Neutrophil (primary cell): ENCODE data around the gene RAD51B.
"Not testable (repeated sequence)": the region's sequence is repeated elsewhere in the genome, so short reads cannot be mapped to it uniquely, and the experiment has no call there.

Source experiments
- H3K27ac ChIP-seq: fragments of 200-600 bp; sonication (generic); 2 replicates; pipeline ENCODE4 v1.5.1; 2016; ENCODE audit warnings: mild to moderate bottlenecking, moderate library complexity
- H3K27me3 ChIP-seq: fragments of 200-600 bp; sonication (generic); 2 replicates; pipeline ENCODE4 v1.6.0; 2016; ENCODE audit warnings: mild to moderate bottlenecking
- H3K36me3 ChIP-seq: fragments of 200-600 bp; sonication (generic); 2 replicates; pipeline ENCODE4 v1.5.1; 2017
- H3K4me1 ChIP-seq, 2 experiments: fragments of 200-600 bp in 1 of 2; sonication (generic) in 1 of 2; 1 replicate in 1 of 2; 2 replicates in 1 of 2; pipeline versions ENCODE4 v1.5.1 to v1.6.1; 2013 to 2016; ENCODE audit warnings: low read depth in 1 of 2, low read length in 1 of 2, mild to moderate bottlenecking in 1 of 2, moderate library complexity in 1 of 2; ENCODE audit not compliant: control insufficient read depth in 1 of 2, insufficient read depth in 1 of 2
- H3K4me3 ChIP-seq, 2 experiments: fragments of 200-600 bp in 1 of 2; sonication (generic) in 1 of 2; 1 replicate in 1 of 2; 2 replicates in 1 of 2; pipeline ENCODE4 v1.5.1; 2013 to 2016; ENCODE audit warnings: low read depth in 1 of 2, low read length in 1 of 2, mild to moderate bottlenecking in 1 of 2, moderate library complexity in 1 of 2
- H3K9me3 ChIP-seq: fragments of 200-600 bp; sonication (generic); 2 replicates; pipeline ENCODE4 v1.5.1; 2016
- CTCF ChIP-seq: fragments of 200-600 bp; sonication (generic); IDR thresholded peaks from 2 replicates; pipeline ENCODE4 v1.5.1; 2016; ENCODE audit warnings: antibody characterized with exemption

Gene RAD51B

GRCh38 chr14:68297039-68297438 is 477.5 kb downstream of the RAD51B start:
- no peaks in the 10 kb centered on the region for H3K36me3 ChIP-seq
- no peaks in the 10 kb centered on the region for H3K4me1 ChIP-seq
- H3K9me3 ChIP-seq = no peaks in the 10 kb centered on the region
- no peak overlapping the region for H3K4me3 ChIP-seq
- TF ChIP-seq CTCF = no peak
- no peaks in the 10 kb centered on the region for H3K27me3 ChIP-seq
- H3K27ac ChIP-seq = no peak overlapping the region

DNA sequence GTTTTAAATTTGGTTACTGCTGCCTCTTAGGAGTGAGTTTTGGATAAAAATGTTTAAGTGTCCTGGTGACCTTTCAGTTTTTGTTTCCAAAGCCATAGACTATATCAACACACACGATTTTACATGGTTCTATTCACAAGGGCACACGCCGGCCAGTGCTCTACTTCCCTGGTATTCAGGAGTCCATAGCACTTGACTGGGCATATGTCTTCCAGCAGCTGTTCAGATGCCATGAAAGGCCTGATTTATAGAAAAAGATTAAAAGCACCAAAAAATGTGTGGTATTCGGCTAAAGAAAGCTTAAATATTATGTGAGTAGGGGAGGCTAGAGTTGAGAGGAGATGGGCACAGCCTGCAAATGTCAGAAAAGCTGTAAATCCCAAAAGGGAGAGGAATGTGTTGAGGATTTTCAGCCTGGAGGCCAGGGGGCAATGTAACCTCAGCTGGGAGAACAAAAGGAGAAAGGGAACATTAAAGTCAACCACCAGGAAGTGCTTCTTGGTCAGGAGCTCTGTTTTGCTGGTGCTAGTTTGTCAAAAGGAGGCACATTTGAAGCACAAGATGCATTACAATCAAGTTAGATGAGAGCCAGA is 478.4 kb downstream of the RAD51B start:
- Histone ChIP-seq H3K4me1 (no peaks in the 10 kb centered on the region), H3K4me3 (no peak overlapping the region), H3K27me3 (no peaks in the 10 kb centered on the region), H3K36me3 (no peaks in the 10 kb centered on the region), H3K27ac (no peak overlapping the region), H3K9me3 (no peaks in the 10 kb centered on the region)
- TF ChIP-seq CTCF = no peak

DNA sequence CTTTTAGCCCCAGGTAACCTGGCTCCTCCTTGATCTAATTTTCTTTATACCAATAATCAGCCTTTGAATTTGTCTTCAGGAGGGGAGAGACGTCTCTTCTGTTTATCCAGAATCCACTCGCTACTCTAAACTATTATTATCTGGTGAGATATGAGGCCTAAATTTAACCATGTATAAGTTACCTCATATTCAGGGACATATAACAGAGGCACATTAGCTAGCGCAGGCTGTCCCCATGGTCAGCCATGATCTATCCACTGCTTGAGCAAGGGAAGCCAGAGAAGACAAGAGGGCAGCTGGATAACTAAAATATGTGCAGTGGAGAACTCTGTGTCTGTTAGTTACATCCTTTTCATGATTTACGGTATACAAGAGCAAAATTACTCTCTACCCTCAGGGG is 481.0 kb downstream of the RAD51B start:
- Histone ChIP-seq H3K27ac (no peak overlapping the region), H3K4me1 (no peaks in the 10 kb centered on the region), H3K9me3 (no peaks in the 10 kb centered on the region), H3K4me3 (no peak overlapping the region), H3K27me3 (no peaks in the 10 kb centered on the region), H3K36me3 (no peaks in the 10 kb centered on the region)
- no peak for TF ChIP-seq CTCF

DNA sequence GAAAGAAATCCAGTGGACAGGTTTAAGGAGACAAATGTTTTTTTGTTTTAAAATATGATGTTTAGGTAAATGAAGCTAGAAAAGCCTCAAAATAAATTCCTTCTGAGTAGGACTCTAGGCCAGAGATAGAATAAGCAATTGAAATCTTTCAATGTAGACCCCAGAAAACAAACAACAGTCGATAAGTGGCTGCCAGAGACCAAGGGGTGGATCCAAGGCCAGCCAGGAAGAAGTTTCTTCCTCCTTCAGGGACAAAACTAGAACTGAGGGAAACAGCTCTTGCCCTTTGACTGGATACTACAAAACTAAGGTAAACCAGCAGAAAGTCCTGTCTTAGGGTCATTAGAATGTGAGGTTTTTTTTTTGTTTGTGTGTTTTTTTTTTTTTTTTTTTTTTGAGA is 481.6 kb downstream of the RAD51B start:
- H3K4me3 ChIP-seq = no peak overlapping the region
- no peaks in the 10 kb centered on the region for H3K36me3 ChIP-seq
- no peaks in the 10 kb centered on the region for H3K9me3 ChIP-seq
- no peak overlapping the region for H3K27ac ChIP-seq
- H3K4me1 ChIP-seq = no peaks in the 10 kb centered on the region
- no peaks in the 10 kb centered on the region for H3K27me3 ChIP-seq
- TF ChIP-seq CTCF = no peak

DNA sequence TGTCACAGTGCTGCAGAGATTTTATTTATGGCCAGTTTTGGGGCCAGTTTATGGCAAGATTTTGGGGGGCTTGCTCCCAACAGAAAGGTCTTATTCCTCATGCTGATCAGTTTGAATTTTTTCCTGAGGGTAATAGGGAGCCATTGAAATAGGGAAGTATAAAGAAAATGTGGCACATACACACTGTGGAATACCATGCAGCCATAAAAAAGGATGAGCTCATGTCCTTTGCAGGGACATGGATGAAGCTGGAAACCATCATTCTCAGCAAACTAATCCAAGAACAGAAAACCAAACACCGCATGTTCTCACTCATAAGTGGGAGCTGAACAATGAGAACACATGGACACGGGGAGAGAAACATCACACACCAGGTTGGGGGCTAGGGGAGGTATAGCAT is 483.4 kb downstream of the RAD51B start:
- H3K4me3 ChIP-seq, H3K27ac ChIP-seq, H3K9me3 ChIP-seq, H3K36me3 ChIP-seq, H3K27me3 ChIP-seq, H3K4me1 ChIP-seq: not testable (repeated sequence)

GRCh38 chr14:68305738-68306137 is 486.2 kb downstream of the RAD51B start:
- Histone ChIP-seq H3K36me3 (no peaks in the 10 kb centered on the region), H3K4me3 (no peak overlapping the region), H3K27ac (no peak overlapping the region), H3K27me3 (no peaks in the 10 kb centered on the region), H3K9me3 (no peaks in the 10 kb centered on the region), H3K4me1 (peaks cover 0 to 9% of the 10 kb centered on the region in 2 experiments)
- no peak for TF ChIP-seq CTCF
